ENCODE measurements around the gene RYR2. TPM values are rescaled to one million over a fixed set of nuclear protein-coding genes. Genes with fewer than 3 reads are reported as not detected.

RYR2 gene
- total and polyA plus RNA-seq, 7 donors, result under 0.01 to 22.4 (median 6.1) TPM

DNA sequence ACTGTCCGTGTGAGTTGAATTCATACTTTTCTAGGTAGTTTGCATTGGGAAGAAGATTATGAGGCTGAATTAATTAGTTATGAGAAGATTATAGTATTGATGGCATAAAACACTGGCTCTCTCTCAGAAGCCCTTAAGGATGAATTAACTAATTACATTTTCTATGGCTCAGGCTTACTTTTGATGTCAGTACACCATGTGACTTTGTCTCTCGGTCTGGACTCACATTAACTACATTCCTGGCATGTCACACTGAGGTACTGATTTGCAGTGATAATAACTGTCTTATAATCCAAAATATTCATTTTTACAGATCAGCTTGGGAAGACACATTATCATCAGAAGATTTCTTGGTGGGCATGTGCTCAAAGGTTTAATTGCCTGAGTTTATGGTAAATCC is 486.6 kb downstream of the RYR2 start:
- H3K36me3 ChIP-seq, result peaks cover 0 to 5% (median 0%) of the 10 kb centered on the region in 4 donors
- WGBS, 2 donors, result 63 to 75% methylated on average over 2 of the region's 2 CpGs
- intact Hi-C loops (cut with DNase I), result no loop called here

DNA sequence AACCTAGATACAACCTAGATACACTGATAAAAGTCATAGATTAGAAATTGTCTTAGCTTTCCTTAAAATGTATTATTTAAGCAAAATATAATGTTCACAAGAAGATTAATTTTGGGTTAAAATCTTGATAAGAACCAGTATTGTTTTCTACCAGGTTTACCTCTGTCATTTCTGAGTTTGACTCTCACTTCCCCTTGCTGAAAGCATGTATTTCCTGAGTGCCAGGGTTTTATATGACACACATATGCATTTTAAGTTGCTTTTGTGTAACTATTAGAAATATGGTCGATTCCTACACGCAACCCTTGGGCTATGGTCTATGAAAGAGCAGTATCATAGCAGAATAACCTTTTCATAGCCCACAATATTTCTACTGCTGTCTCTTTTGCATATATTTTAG is 497.1 kb downstream of the RYR2 start:
- 87 to 94% methylated on average over 2 of the region's 2 CpGs for WGBS, 2 donors
- TF ChIP-seq POLR2AphosphoS5 (IDR thresholded peaks at IDR 0.05), result no peak
- TF ChIP-seq EP300 (IDR thresholded peaks at IDR 0.05), result no peak
- TF ChIP-seq POLR2A (IDR thresholded peaks at IDR 0.05), result no peak
- no peak for TF ChIP-seq CTCF (IDR thresholded peaks at IDR 0.05)
- Histone ChIP-seq H3K4me3 (no peak overlapping the region), H3K4me1 (no peaks in the 10 kb centered on the region), H3K36me3 (no peaks in the 10 kb centered on the region), H3K9me3 (no peaks in the 10 kb centered on the region), H3K27ac (no peak overlapping the region), H3K27me3 (no peaks in the 10 kb centered on the region)
- DNase-seq, result no peak
- intact Hi-C loops (cut with DNase I), result no loop called here

More for the DNA sequence above, 486.6 kb downstream of the RYR2 start:
- no peaks in the 10 kb centered on the region for H3K9me3 ChIP-seq
- TF ChIP-seq EP300 (IDR thresholded peaks at IDR 0.05) (no peak), CTCF (IDR thresholded peaks at IDR 0.05) (no peak), POLR2A (IDR thresholded peaks at IDR 0.05) (no peak), POLR2AphosphoS5 (IDR thresholded peaks at IDR 0.05) (no peak)
- H3K27ac ChIP-seq, result no peak overlapping the region
- no peaks in the 10 kb centered on the region for H3K27me3 ChIP-seq
- H3K4me1 ChIP-seq, result no peaks in the 10 kb centered on the region
- no peak overlapping the region for H3K4me3 ChIP-seq
- DNase-seq, result no peak

DNA sequence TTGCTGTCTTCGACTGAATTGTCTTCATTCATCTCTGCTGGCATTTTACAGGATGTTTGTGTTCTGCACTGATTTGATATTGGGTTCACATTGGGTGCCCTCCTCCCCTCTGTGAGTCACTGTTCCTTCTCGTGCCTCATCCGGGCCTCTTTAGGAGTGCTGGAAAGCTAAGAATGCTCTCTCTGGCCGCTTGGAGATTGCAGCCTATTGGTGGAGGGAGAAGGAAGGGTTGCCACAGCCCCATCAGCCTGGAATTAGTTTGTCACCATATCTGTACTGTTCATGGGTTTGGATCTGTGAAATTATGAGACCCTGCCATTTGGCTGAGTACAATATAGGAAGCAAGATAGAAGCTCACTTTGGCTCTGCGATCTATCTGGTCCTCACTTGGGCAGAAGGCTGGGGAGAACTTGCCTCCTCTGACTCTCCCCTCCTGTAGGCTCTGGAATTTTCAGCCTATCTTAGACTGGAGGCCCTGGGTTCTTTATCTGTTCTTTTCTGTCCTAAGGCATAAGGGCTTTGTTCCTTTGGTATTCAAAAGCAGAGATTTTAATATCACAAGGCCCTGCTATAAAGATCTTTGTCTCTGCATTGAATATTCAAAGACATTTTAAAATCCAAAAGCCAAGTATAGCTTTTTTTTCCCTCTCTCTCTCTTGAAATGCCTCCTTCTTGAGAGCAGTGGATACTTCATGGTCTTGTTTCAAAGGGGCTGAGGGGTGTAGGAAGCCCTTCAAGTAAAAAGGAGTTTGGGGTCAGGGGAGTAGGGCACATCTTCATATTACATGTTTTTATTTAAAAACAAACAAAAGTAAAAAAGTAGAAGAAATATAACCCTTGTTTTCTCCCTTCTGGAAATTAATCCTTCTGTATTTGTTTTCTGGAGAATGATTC is 500.8 kb downstream of the RYR2 start:
- intact Hi-C loops (cut with DNase I), result no loop called here
- 63 to 69% methylated on average over 5 of the region's 5 CpGs for WGBS, 2 donors

DNA sequence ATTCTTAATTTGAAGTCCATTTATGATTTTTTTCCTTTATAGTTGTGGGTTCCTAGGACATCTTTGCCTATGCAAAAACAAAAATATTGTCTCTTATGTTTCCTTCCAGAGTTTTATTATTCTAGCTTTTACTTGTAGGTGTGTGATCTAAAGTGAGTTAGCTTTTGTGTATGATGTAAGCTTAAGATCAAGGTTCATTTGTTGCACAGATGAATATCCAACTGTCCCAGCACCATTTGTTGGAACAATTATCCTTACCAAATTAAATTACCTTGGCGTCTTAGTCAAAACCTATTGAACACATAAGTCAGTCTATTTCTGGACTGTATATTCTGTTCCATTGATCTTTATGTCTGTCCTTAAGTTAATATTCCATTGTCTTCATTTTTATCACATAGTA is 511.1 kb downstream of the RYR2 start:
- Histone ChIP-seq H3K27me3 (no peaks in the 10 kb centered on the region), H3K27ac (no peak overlapping the region), H3K36me3 (peaks cover 0 to 8% (median 0%) of the 10 kb centered on the region in 4 donors), H3K4me1 (no peaks in the 10 kb centered on the region), H3K9me3 (no peaks in the 10 kb centered on the region), H3K4me3 (no peak overlapping the region)
- intact Hi-C loops (cut with DNase I), result no loop called here
- no peak for DNase-seq
- 63 to 74% methylated on average over 1 of the region's 1 CpG for WGBS, 2 donors
- TF ChIP-seq EP300 (IDR thresholded peaks at IDR 0.05) (no peak), POLR2AphosphoS5 (IDR thresholded peaks at IDR 0.05) (no peak), POLR2A (IDR thresholded peaks at IDR 0.05) (no peak), CTCF (IDR thresholded peaks at IDR 0.05) (no peak)

More for the DNA sequence above, 500.8 kb downstream of the RYR2 start:
- no peak overlapping the region for H3K27ac ChIP-seq
- no peak overlapping the region for H3K4me3 ChIP-seq
- H3K36me3 ChIP-seq, result no peaks in the 10 kb centered on the region
- DNase-seq, result no peak
- H3K27me3 ChIP-seq, result no peaks in the 10 kb centered on the region
- H3K9me3 ChIP-seq, result no peaks in the 10 kb centered on the region
- TF ChIP-seq POLR2AphosphoS5 (IDR thresholded peaks at IDR 0.05), result no peak
- TF ChIP-seq EP300 (IDR thresholded peaks at IDR 0.05), result no peak
- TF ChIP-seq CTCF (IDR thresholded peaks at IDR 0.05), result no peak
- no peak for TF ChIP-seq POLR2A (IDR thresholded peaks at IDR 0.05)
- H3K4me1 ChIP-seq, result no peaks in the 10 kb centered on the region
